ENCODE data around the gene ERF. TPM values are rescaled to one million over a fixed set of nuclear protein-coding genes. Genes with fewer than 3 reads are reported as not detected.

The ERF gene
- total and polyA plus RNA-seq, 4 donors: 19.7 to 99.5 (median 59.5) TPM

- 87 to 91% methylated on average over 12 to 15 of the region's 15 CpGs for WGBS, 2 donors
- Histone ChIP-seq H3K27me3 (ENCODE audit: control insufficient read depth in 1 of 2, insufficient read depth in 2 of 2, low read length in 1 of 2) (no peaks in the 10 kb centered on the region), H3K9me3 (ENCODE audit: control insufficient read depth, low read length) (no peaks in the 10 kb centered on the region), H3K36me3 (ENCODE audit: control insufficient read depth in 1 of 2, insufficient read depth in 2 of 2, low read length in 1 of 2) (peaks cover 0 to 9% of the 10 kb centered on the region in 2 donors), H3K27ac (ENCODE audit: low read depth in 1 of 2, low read length in 2 of 2) (no peak overlapping the region), H3K4me3 (ENCODE audit: low read length in 2 of 2) (no peak overlapping the region), H3K4me1 (ENCODE audit: control insufficient read depth in 1 of 2, insufficient read depth in 2 of 2, low read length in 2 of 2) (no peaks in the 10 kb centered on the region)
- ATAC-seq (ENCODE audit: low FRiP score): no peak
- intact Hi-C loops (cut with DNase I): no loop called here
- DNase-seq: no peak
Measured at GRCh38 chr19:42293948-42294347, 39.0 kb upstream of the ERF start.

GRCh38 chr19:42293540-42293939, 38.6 kb upstream of the ERF start:
- no peak overlapping the region for H3K4me3 ChIP-seq (ENCODE audit: low read length in 2 of 2)
- peaks cover 0 to 9% of the 10 kb centered on the region in 2 donors for H3K36me3 ChIP-seq (ENCODE audit: control insufficient read depth in 1 of 2, insufficient read depth in 2 of 2, low read length in 1 of 2)
- intact Hi-C loops (cut with DNase I): no loop called here
- no peaks in the 10 kb centered on the region for H3K4me1 ChIP-seq (ENCODE audit: control insufficient read depth in 1 of 2, insufficient read depth in 2 of 2, low read length in 2 of 2)
- ATAC-seq (ENCODE audit: low FRiP score): no peak
- DNase-seq: peak in 1 of 2 donors; percentile 48
- WGBS, 2 donors: 82 to 84% methylated on average over 17 of the region's 17 CpGs
- no peak overlapping the region for H3K27ac ChIP-seq (ENCODE audit: low read depth in 1 of 2, low read length in 2 of 2)
- H3K9me3 ChIP-seq (ENCODE audit: control insufficient read depth, low read length): no peaks in the 10 kb centered on the region
- H3K27me3 ChIP-seq (ENCODE audit: control insufficient read depth in 1 of 2, insufficient read depth in 2 of 2, low read length in 1 of 2): no peaks in the 10 kb centered on the region

GRCh38 chr19:42292963-42293362, 38.0 kb upstream of the ERF start:
- DNase-seq (peak in 1 of 2 donors; percentile 46), ATAC-seq (ENCODE audit: low FRiP score) (no peak)
- H3K4me3 ChIP-seq (ENCODE audit: low read length in 2 of 2): no peak overlapping the region
- 81% methylated on average over 14 of the region's 14 CpGs for WGBS, 2 donors
- no peak overlapping the region for H3K27ac ChIP-seq (ENCODE audit: low read depth in 1 of 2, low read length in 2 of 2)
- H3K36me3 ChIP-seq (ENCODE audit: control insufficient read depth in 1 of 2, insufficient read depth in 2 of 2, low read length in 1 of 2): peaks cover 0 to 9% of the 10 kb centered on the region in 2 donors
- H3K9me3 ChIP-seq (ENCODE audit: control insufficient read depth, low read length): no peaks in the 10 kb centered on the region
- intact Hi-C loops (cut with DNase I): no loop called here
- H3K27me3 ChIP-seq (ENCODE audit: control insufficient read depth in 1 of 2, insufficient read depth in 2 of 2, low read length in 1 of 2): no peaks in the 10 kb centered on the region
- no peaks in the 10 kb centered on the region for H3K4me1 ChIP-seq (ENCODE audit: control insufficient read depth in 1 of 2, insufficient read depth in 2 of 2, low read length in 2 of 2)

- Histone ChIP-seq H3K27ac (ENCODE audit: low read depth in 1 of 2, low read length in 2 of 2) (no peak overlapping the region), H3K4me1 (ENCODE audit: control insufficient read depth in 1 of 2, insufficient read depth in 2 of 2, low read length in 2 of 2) (no peaks in the 10 kb centered on the region), H3K9me3 (ENCODE audit: control insufficient read depth, low read length) (no peaks in the 10 kb centered on the region), H3K4me3 (ENCODE audit: low read length in 2 of 2) (no peak overlapping the region), H3K27me3 (ENCODE audit: control insufficient read depth in 1 of 2, insufficient read depth in 2 of 2, low read length in 1 of 2) (no peaks in the 10 kb centered on the region), H3K36me3 (ENCODE audit: control insufficient read depth in 1 of 2, insufficient read depth in 2 of 2, low read length in 1 of 2) (peaks cover 0 to 12% of the 10 kb centered on the region in 2 donors)
- intact Hi-C loops (cut with DNase I): no loop called here
- 87 to 89% methylated on average over 27 of the region's 27 CpGs for WGBS, 2 donors
- no peak for ATAC-seq (ENCODE audit: low FRiP score)
- DNase-seq: peak in 1 of 2 donors; percentile 49
Measured at GRCh38 chr19:42292042-42292960, 37.4 kb upstream of the ERF start.

GRCh38 chr19:42291435-42291810, 36.5 kb upstream of the ERF start:
- WGBS, 2 donors: 56 to 57% methylated on average over 9 of the region's 9 CpGs
- H3K27me3 ChIP-seq (ENCODE audit: control insufficient read depth in 1 of 2, insufficient read depth in 2 of 2, low read length in 1 of 2): no peaks in the 10 kb centered on the region
- DNase-seq (peak in 1 of 2 donors; percentile 48), ATAC-seq (ENCODE audit: low FRiP score) (no peak)
- H3K36me3 ChIP-seq (ENCODE audit: control insufficient read depth in 1 of 2, insufficient read depth in 2 of 2, low read length in 1 of 2): peaks cover 0 to 12% of the 10 kb centered on the region in 2 donors
- no peak overlapping the region for H3K4me3 ChIP-seq (ENCODE audit: low read length in 2 of 2)
- no peak overlapping the region for H3K27ac ChIP-seq (ENCODE audit: low read depth in 1 of 2, low read length in 2 of 2)
- no peaks in the 10 kb centered on the region for H3K4me1 ChIP-seq (ENCODE audit: control insufficient read depth in 1 of 2, insufficient read depth in 2 of 2, low read length in 2 of 2)
- intact Hi-C loops (cut with DNase I): no loop called here
- H3K9me3 ChIP-seq (ENCODE audit: control insufficient read depth, low read length): no peaks in the 10 kb centered on the region

- no peaks in the 10 kb centered on the region for H3K27me3 ChIP-seq (ENCODE audit: control insufficient read depth in 1 of 2, insufficient read depth in 2 of 2, low read length in 1 of 2)
- H3K4me1 ChIP-seq (ENCODE audit: control insufficient read depth in 1 of 2, insufficient read depth in 2 of 2, low read length in 2 of 2): no peaks in the 10 kb centered on the region
- no peaks in the 10 kb centered on the region for H3K9me3 ChIP-seq (ENCODE audit: control insufficient read depth, low read length)
- peaks cover 0 to 12% of the 10 kb centered on the region in 2 donors for H3K36me3 ChIP-seq (ENCODE audit: control insufficient read depth in 1 of 2, insufficient read depth in 2 of 2, low read length in 1 of 2)
- H3K27ac ChIP-seq (ENCODE audit: low read depth in 1 of 2, low read length in 2 of 2): no peak overlapping the region
- intact Hi-C loops (cut with DNase I): no loop called here
- WGBS, 2 donors: 78 to 82% methylated on average over 28 to 31 of the region's 31 CpGs
- ATAC-seq (ENCODE audit: low FRiP score): no peak
- DNase-seq: peak in 1 of 2 donors; percentile 50
- no peak overlapping the region for H3K4me3 ChIP-seq (ENCODE audit: low read length in 2 of 2)
Measured at GRCh38 chr19:42290523-42291434, 35.9 kb upstream of the ERF start.

- Histone ChIP-seq H3K36me3 (ENCODE audit: control insufficient read depth in 1 of 2, insufficient read depth in 2 of 2, low read length in 1 of 2) (peaks cover 0 to 12% of the 10 kb centered on the region in 2 donors), H3K9me3 (ENCODE audit: control insufficient read depth, low read length) (no peaks in the 10 kb centered on the region), H3K27ac (ENCODE audit: low read depth in 1 of 2, low read length in 2 of 2) (no peak overlapping the region), H3K27me3 (ENCODE audit: control insufficient read depth in 1 of 2, insufficient read depth in 2 of 2, low read length in 1 of 2) (no peaks in the 10 kb centered on the region), H3K4me1 (ENCODE audit: control insufficient read depth in 1 of 2, insufficient read depth in 2 of 2, low read length in 2 of 2) (peaks cover 0 to 3% of the 10 kb centered on the region in 2 donors), H3K4me3 (ENCODE audit: low read length in 2 of 2) (no peak overlapping the region)
- DNase-seq (no peak), ATAC-seq (ENCODE audit: low FRiP score) (no peak)
- 76 to 78% methylated on average over 12 to 13 of the region's 13 CpGs for WGBS, 2 donors
- intact Hi-C loops (cut with DNase I): no loop called here
Measured at GRCh38 chr19:42290136-42290522, 35.2 kb upstream of the ERF start.

GRCh38 chr19:42289556-42290041, 34.7 kb upstream of the ERF start:
- Histone ChIP-seq H3K27me3 (ENCODE audit: control insufficient read depth in 1 of 2, insufficient read depth in 2 of 2, low read length in 1 of 2) (no peaks in the 10 kb centered on the region), H3K9me3 (ENCODE audit: control insufficient read depth, low read length) (no peaks in the 10 kb centered on the region), H3K27ac (ENCODE audit: low read depth in 1 of 2, low read length in 2 of 2) (no peak overlapping the region), H3K36me3 (ENCODE audit: control insufficient read depth in 1 of 2, insufficient read depth in 2 of 2, low read length in 1 of 2) (peaks cover 0 to 12% of the 10 kb centered on the region in 2 donors), H3K4me3 (ENCODE audit: low read length in 2 of 2) (no peak overlapping the region), H3K4me1 (ENCODE audit: control insufficient read depth in 1 of 2, insufficient read depth in 2 of 2, low read length in 2 of 2) (peaks cover 0 to 3% of the 10 kb centered on the region in 2 donors)
- WGBS, 2 donors: 82 to 83% methylated on average over 8 of the region's 8 CpGs
- ATAC-seq (ENCODE audit: low FRiP score): no peak
- intact Hi-C loops (cut with DNase I): no loop called here
- no peak for DNase-seq
